Panc1 (cell line): Measurements from ENCODE around the gene RASSF4. TPM values are rescaled to one million over a fixed set of nuclear protein-coding genes. Genes with fewer than 3 reads are reported as not detected.
"Not testable (repeated sequence)": the region's sequence is repeated elsewhere in the genome, so short reads cannot be mapped to it uniquely, and the experiment has no call there.

Experiments
- ATAC-seq: fragments of 200-7000 bp; cut with Tn5 transposase; 2 replicates; pipeline ENCODE4 v1.9.1; 2020; ENCODE audit warnings: mild to moderate bottlenecking, moderate library complexity
- BruUV-seq: library from RNA; stranded (reverse); fragments of 400-500 nt; replicated peaks from 2 replicates; lab custom pipeline; 2021; lab: Mats Ljungman, UMichigan
- CTCF ChIA-PET: fragments of 300-600 bp; sonication (Branson Sonifier 250); formaldehyde crosslinking; loops from one replicate; lab custom pipeline; 2022; ENCODE audit warnings: antibody characterized with exemption; lab: Charles Lee
- POLR2A ChIA-PET: fragments of 300-600 bp; sonication (Branson Sonifier 250); formaldehyde crosslinking; loops from one replicate; lab custom pipeline; 2022; ENCODE audit warnings: antibody characterized with exemption; lab: Charles Lee
- DNase-seq: peaks from one replicate; pipeline ENCODE4 v3.0.0-alpha.2; 2010; ENCODE audit warnings: low read depth, low spot score
- H3K27ac ChIP-seq: 2 replicates; pipeline ENCODE4 v1.5.1; 2011; ENCODE audit warnings: mild to moderate bottlenecking, low read length, inconsistent platforms
- H3K27me3 ChIP-seq: fragments of 200-500 bp; sonication (Bioruptor generic); 2 replicates; pipeline ENCODE4 v1.6.0; 2014; ENCODE audit warnings: low read length, inconsistent platforms; ENCODE audit not compliant: control insufficient read depth, insufficient read depth
- H3K36me3 ChIP-seq: fragments of 200-500 bp; sonication (Bioruptor generic); 2 replicates; pipeline ENCODE4 v1.5.1; 2014; ENCODE audit warnings: inconsistent platforms, mild to moderate bottlenecking, low read length, moderate library complexity; ENCODE audit not compliant: control insufficient read depth, insufficient read depth
- H3K4me1 ChIP-seq: 2 replicates; pipeline ENCODE4 v1.5.1; 2011; ENCODE audit warnings: inconsistent platforms, mild to moderate bottlenecking, low read length, moderate library complexity; ENCODE audit not compliant: control insufficient read depth, insufficient read depth
- H3K4me3 ChIP-seq, 2 experiments: 2 replicates each; pipeline ENCODE4 v1.5.1; 2011 to 2012; ENCODE audit warnings: low read depth in 2 of 2, low read length in 2 of 2, mild to moderate bottlenecking in 2 of 2, inconsistent platforms in 1 of 2, moderate library complexity in 1 of 2
- H3K9me3 ChIP-seq: fragments of 200-500 bp; sonication (Bioruptor generic); 2 replicates; pipeline ENCODE4 v1.5.1; 2014; ENCODE audit warnings: low read depth, mild to moderate bottlenecking, inconsistent platforms, low read length, moderate library complexity; ENCODE audit not compliant: control insufficient read depth, insufficient read depth
- CTCF ChIP-seq: fragments of 450-650 bp; IDR thresholded peaks from 2 replicates; pipeline ENCODE4 v1.5.1; 2017; ENCODE audit warnings: mild to moderate bottlenecking
- POLR2AphosphoS5 ChIP-seq: IDR thresholded peaks from 2 replicates; pipeline ENCODE4 v1.6.1; 2012; ENCODE audit warnings: mild to moderate bottlenecking, low read depth, low read length, moderate library complexity
- REST ChIP-seq, 2 experiments: IDR thresholded peaks; 2 replicates each; pipeline ENCODE4 v1.6.1; 2011 to 2012; ENCODE audit warnings: low read depth in 2 of 2, control low read depth in 1 of 2, low read length in 1 of 2, mild to moderate bottlenecking in 1 of 2, moderate library complexity in 1 of 2; ENCODE audit not compliant: insufficient read depth in 1 of 2
- SIN3A ChIP-seq: IDR thresholded peaks from 2 replicates; pipeline ENCODE4 v1.6.1; 2012; ENCODE audit warnings: low read depth, mild to moderate bottlenecking, low read length, moderate library complexity, borderline replicate concordance; ENCODE audit not compliant: insufficient read depth
- TCF7L2 ChIP-seq: IDR thresholded peaks from 2 replicates; pipeline ENCODE4 v1.6.1; 2011; ENCODE audit warnings: mild to moderate bottlenecking, low read depth, low read length, inconsistent platforms
- in situ Hi-C: cut with HindIII; loops from 2 replicates; pipeline ENCODE4 v1.10.0; 2016; ENCODE audit warnings: low sequenced_read_pairs, low pct_unique_long_range_greater_than_20kb
- intact Hi-C: fragments of 100-400 bp; cut with micrococcal nuclease; formaldehyde crosslinking; loops from one replicate; pipeline ENCODE4 v1.10.0; 2022; ENCODE audit not compliant: unreplicated experiment
- total RNA-seq: library from RNA; stranded (reverse); gene quantifications from one replicate; pipeline ENCODE4 v1.2.1, GENCODE V29; 2021; ENCODE audit not compliant: unreplicated experiment

Gene RASSF4
- total RNA-seq, 1 experiment from 2014 or later = 13.9 TPM

- Histone ChIP-seq H3K4me3 (no peak overlapping the region), H3K27me3 (no peaks in the 10 kb centered on the region), H3K36me3 (no peaks in the 10 kb centered on the region; the same call in 1 of the 2 replicates), H3K4me1 (no peaks in the 10 kb centered on the region), H3K27ac (no peak overlapping the region), H3K9me3 (peaks cover 8% of the 10 kb centered on the region; the same call in 1 of the 2 replicates)
- ChIA-PET CTCF (no interaction called here), POLR2A (interaction anchor here (0.6 kb wide), 1 partner anchor 1035 kb away, joined by 8 read pairs; no protein-coding TSS in a partner anchor)
- intact Hi-C loops (loop anchor here (5.0 to 10.0 kb wide), 3 partner anchors 76 to 446 kb away; no protein-coding TSS in a partner anchor), in situ Hi-C loops (no loop called here)
- no peak for TF ChIP-seq TCF7L2
- TF ChIP-seq CTCF = peak; percentile 89
- TF ChIP-seq POLR2AphosphoS5 = no peak
- no peak for TF ChIP-seq REST (IDR thresholded peaks at IDR 0.05; ENCODE audit: insufficient read depth in 1 of 2, low read depth in 2 of 2, low read length in 1 of 2)
- no TSS peak for BruUV-seq
- DNase-seq (peak; percentile 82), ATAC-seq (peak; percentile 95)
These were observed 49.0 kb downstream of the RASSF4 start for GRCh38 chr10:45008524-45009161.

- POLR2A ChIA-PET, in situ Hi-C loops, H3K4me3 ChIP-seq, H3K4me1 ChIP-seq, H3K27ac ChIP-seq, H3K27me3 ChIP-seq, CTCF ChIA-PET, H3K36me3 ChIP-seq, BruUV-seq, H3K9me3 ChIP-seq, ATAC-seq, intact Hi-C loops, DNase-seq: not testable (repeated sequence)
These were observed 55.0 kb downstream of the RASSF4 start for GRCh38 chr10:45014557-45014956.

GRCh38 chr10:45015590-45015989, 56.0 kb downstream of the RASSF4 start:
- Histone ChIP-seq H3K4me1 (no peaks in the 10 kb centered on the region), H3K36me3 (no peaks in the 10 kb centered on the region), H3K9me3 (no peaks in the 10 kb centered on the region), H3K27ac (no peak overlapping the region), H3K4me3 (no peak overlapping the region), H3K27me3 (peaks cover 6% of the 10 kb centered on the region)
- intact Hi-C loops (no loop called here), in situ Hi-C loops (no loop called here)
- BruUV-seq = no TSS peak
- CTCF ChIA-PET = no interaction called here
- TF ChIP-seq POLR2AphosphoS5 (no peak), REST (IDR thresholded peaks at IDR 0.05; ENCODE audit: insufficient read depth in 1 of 2, low read depth in 2 of 2, low read length in 1 of 2) (no peak), CTCF (no peak), SIN3A (no peak), TCF7L2 (no peak)
- POLR2A ChIA-PET = no interaction called here
- ATAC-seq = no peak
- DNase-seq = no peak
